AG04450 (cell line): ENCODE measurements around the gene QRFP. TPM values are rescaled to one million over a fixed set of nuclear protein-coding genes. Genes with fewer than 3 reads are reported as not detected.

ENCODE experiments used
- CTCF ChIA-PET: fragments of 300-600, 350-600 bp; formaldehyde crosslinking; extraction: SDS; loops from one replicate; lab custom pipeline; 2022; ENCODE audit warnings: antibody characterized with exemption, inconsistent platforms; lab: Charles Lee
- POLR2A ChIA-PET: fragments of 350-600 bp; formaldehyde crosslinking; extraction: SDS; loops from one replicate; lab custom pipeline; 2021; ENCODE audit warnings: antibody characterized with exemption, inconsistent platforms; lab: Yijun Ruan, JAX
- DNase-seq: peaks from one replicate; pipeline ENCODE4 v3.0.0-alpha.2; 2011; ENCODE audit warnings: low read depth, low spot score
- H3K27ac ChIP-seq: one replicate; pipeline ENCODE4 v1.5.1; 2012; ENCODE audit warnings: low read depth, low read length, control low read depth
- H3K27me3 ChIP-seq: one replicate; pipeline ENCODE4 v1.6.0; 2012; ENCODE audit warnings: low read length; ENCODE audit not compliant: control insufficient read depth, insufficient read depth
- H3K4me3 ChIP-seq: 2 replicates; pipeline ENCODE4 v1.5.1; 2011; ENCODE audit warnings: mild to moderate bottlenecking, low read depth, low read length, control low read depth
- H3K9me3 ChIP-seq: 2 replicates; pipeline ENCODE4 v1.5.1; 2012; ENCODE audit warnings: low read length; ENCODE audit not compliant: control insufficient read depth, insufficient read depth
- CTCF ChIP-seq: IDR thresholded peaks from 2 replicates; pipeline ENCODE4 v1.5.1; 2011; ENCODE audit warnings: low read depth, low read length, control low read depth, inconsistent platforms
- polyA plus RNA-seq: library from polyadenylated mRNA; depleted of rRNA; stranded (reverse); fragments of >200 nt; gene quantifications from 2 replicates; pipeline ENCODE4 v1.2.3, GENCODE V29; 2011

QRFP gene
- polyA plus RNA-seq, 1 experiment, result not detected

DNA sequence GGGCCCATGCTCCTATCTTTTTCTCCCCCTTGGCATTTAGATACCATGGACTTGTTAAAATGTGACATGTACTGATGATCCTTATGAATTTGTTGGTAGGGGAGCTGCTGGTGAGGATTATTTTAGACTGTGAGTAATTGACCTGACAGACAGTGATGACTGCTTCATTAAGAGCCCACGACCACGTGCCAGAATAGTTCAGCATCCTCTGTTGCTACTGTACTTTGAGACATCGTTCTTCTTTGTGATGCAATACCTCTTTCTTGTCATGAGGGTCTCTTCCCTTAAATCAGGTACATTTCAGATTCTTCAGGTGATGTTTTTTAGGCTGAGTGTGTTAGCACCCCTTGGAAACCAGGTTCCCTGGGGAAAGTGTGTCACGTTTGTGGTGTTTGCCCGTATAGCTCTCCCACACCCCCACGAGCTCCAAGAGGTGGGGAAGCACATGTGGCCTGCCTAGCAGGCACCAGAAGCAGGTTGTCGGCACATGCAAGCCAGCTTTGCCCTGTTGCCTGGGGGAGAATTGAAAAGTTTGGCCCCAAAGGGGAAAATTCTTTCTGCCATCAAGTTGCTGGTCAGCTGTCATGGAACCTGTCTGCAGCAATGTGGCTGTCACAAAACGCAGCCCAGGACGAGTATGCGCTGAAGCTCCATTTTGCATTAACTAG, 25.1 kb downstream of the QRFP start:
- no peak for TF ChIP-seq CTCF
- Histone ChIP-seq H3K27me3 (no peaks in the 10 kb centered on the region), H3K27ac (no peak overlapping the region), H3K9me3 (no peaks in the 10 kb centered on the region), H3K4me3 (no peak overlapping the region)
- ChIA-PET POLR2A (no interaction called here), CTCF (interaction anchor here (1.0 to 12.0 kb wide), 2 partner anchors 127 to 167 kb away, joined by 4 to 390 read pairs; no protein-coding TSS in a partner anchor)
- DNase-seq, result no peak

- no peaks in the 10 kb centered on the region for H3K9me3 ChIP-seq
- H3K4me3 ChIP-seq, result no peak overlapping the region
- H3K27ac ChIP-seq, result no peak overlapping the region
- CTCF ChIA-PET, result interaction anchor here (0.6 to 12.0 kb wide), 24 partner anchors 8 to 177 kb away, joined by 3 to 390 read pairs (median 4); partner anchors contain the start of gene EXOSC2
- TF ChIP-seq CTCF, result no peak
- POLR2A ChIA-PET, result no interaction called here
- no peak for DNase-seq
- H3K27me3 ChIP-seq, result no peaks in the 10 kb centered on the region
Observed at GRCh38 chr9:130870491-130871381, 25.9 kb downstream of the QRFP start.

DNA sequence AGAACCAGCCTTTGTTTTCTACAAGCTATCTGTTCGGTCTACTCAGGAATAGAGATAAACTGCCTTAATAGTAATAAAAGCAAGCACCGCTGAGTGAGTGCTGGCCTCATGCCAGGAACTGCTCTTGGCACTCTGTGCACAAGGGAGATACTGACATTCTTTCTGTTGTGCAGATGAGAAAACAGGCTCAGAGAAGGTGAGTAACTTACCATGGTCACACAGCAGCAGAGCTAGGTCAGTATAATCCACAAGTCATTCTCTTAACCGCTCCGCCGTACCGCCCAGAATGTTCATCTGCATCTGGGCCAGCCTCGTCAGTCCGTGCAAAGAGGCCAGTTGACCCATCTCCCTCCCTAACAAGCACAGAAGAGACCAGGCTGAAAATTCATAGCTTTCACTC, 27.4 kb downstream of the QRFP start:
- H3K9me3 ChIP-seq, result no peaks in the 10 kb centered on the region
- H3K27ac ChIP-seq, result no peak overlapping the region
- ChIA-PET CTCF (interaction anchor here (0.5 to 12.0 kb wide), 23 partner anchors 8 to 542 kb away, joined by 3 to 390 read pairs (median 4); no protein-coding TSS in a partner anchor), POLR2A (interaction anchor here (0.6 to 1.0 kb wide), 3 partner anchors 160 to 353 kb away, joined by 3 read pairs; partner anchors contain the start of gene NUP214)
- DNase-seq, result no peak
- H3K4me3 ChIP-seq, result no peak overlapping the region
- H3K27me3 ChIP-seq, result no peaks in the 10 kb centered on the region
- TF ChIP-seq CTCF, result no peak

DNA sequence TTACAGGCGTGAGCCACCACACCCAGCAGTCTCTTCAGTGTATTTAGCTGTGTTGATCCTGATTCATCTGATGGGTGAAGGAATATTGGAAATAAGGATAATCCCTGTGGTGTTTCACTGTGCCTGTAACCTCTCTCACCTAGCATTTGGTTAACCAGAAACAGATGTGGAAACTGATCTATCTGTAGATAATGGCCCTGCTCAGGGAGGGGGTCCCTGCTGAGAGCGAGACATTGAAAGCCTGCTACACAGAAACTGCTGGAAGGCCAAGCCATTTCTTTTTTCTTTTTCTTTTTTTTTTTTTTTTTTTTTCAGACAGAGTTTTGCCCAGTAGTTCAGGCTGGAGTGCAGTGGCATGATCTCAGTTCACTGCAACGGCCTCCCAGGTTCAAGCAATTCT, 28.4 kb downstream of the QRFP start:
- CTCF ChIA-PET, result interaction anchor here (1.1 to 12.0 kb wide), 8 partner anchors 10 to 178 kb away, joined by 3 to 390 read pairs (median 46); no protein-coding TSS in a partner anchor
- no peak for DNase-seq
- H3K27me3 ChIP-seq, result no peaks in the 10 kb centered on the region
- no peak for TF ChIP-seq CTCF
- POLR2A ChIA-PET, result no interaction called here
- H3K27ac ChIP-seq, result no peak overlapping the region
- no peak overlapping the region for H3K4me3 ChIP-seq
- H3K9me3 ChIP-seq, result no peaks in the 10 kb centered on the region
